GM12878 (cell line): ENCODE data around the gene GLYAT. TPM values are rescaled to one million over a fixed set of nuclear protein-coding genes. Genes with fewer than 3 reads are reported as not detected.

ENCODE experiments used
- ATAC-seq: fragments of 200-7000 bp; cut with Tn5 transposase; 3 replicates; pipeline ENCODE4 v1.9.1; 2020; ENCODE audit warnings: mild to moderate bottlenecking, moderate library complexity
- BruUV-seq: library from RNA; stranded (reverse); fragments of 400-500 nt; replicated peaks from 2 replicates; lab custom pipeline; 2021; lab: Mats Ljungman, UMichigan
- CTCF ChIA-PET: fragments of 300-600 bp; sonication (Branson Sonifier 250); formaldehyde crosslinking; extraction: SDS; loops from one replicate; lab custom pipeline; 2021; ENCODE audit warnings: inconsistent platforms; lab: Yijun Ruan, JAX
- POLR2A ChIA-PET: fragments of 350-600 bp; formaldehyde crosslinking; extraction: SDS; loops from one replicate; lab custom pipeline; 2021; ENCODE audit warnings: inconsistent platforms; lab: Charles Lee
- RAD21 ChIA-PET: fragments of 300-600 bp; sonication (Branson Sonifier 250); formaldehyde crosslinking; loops from one replicate; lab custom pipeline; 2023; ENCODE audit warnings: antibody characterized with exemption; ENCODE audit not compliant: unreplicated experiment; lab: Charles Lee
- SMC1A ChIA-PET: fragments of 300-600 bp; sonication (Branson Sonifier 250); formaldehyde crosslinking; loops from one replicate; lab custom pipeline; 2023; ENCODE audit not compliant: unreplicated experiment, uncharacterized antibody; lab: Charles Lee
- DNase-seq: peaks from one replicate; pipeline ENCODE4 v3.0.0-alpha.2; 2011; ENCODE audit warnings: low read depth, low spot score
- FAIRE-seq: peaks from 3 replicates; lab custom pipeline; 2011; peaks lifted over from hg19 to GRCh38; lab: Jason Lieb, UNC
- H2AFZ ChIP-seq: 2 replicates; pipeline ENCODE4 v1.6.0; 2011; ENCODE audit warnings: low read depth, low read length, control low read depth; ENCODE audit not compliant: control insufficient read depth
- H3K27ac ChIP-seq: 2 replicates; pipeline ENCODE4 v1.5.1; 2011; ENCODE audit warnings: control low read depth; ENCODE audit not compliant: control insufficient read depth, insufficient read depth
- H3K27me3 ChIP-seq, 2 experiments: replicated peaks in 1 of 2; 2 replicates each; pipeline versions ENCODE4 v1.6.0 to v1.6.1; 2011; ENCODE audit warnings: low read length in 1 of 2; ENCODE audit not compliant: control insufficient read depth in 2 of 2, insufficient read depth in 2 of 2
- H3K36me3 ChIP-seq, 2 experiments: 2 replicates each; pipeline ENCODE4 v1.5.1; 2011; ENCODE audit warnings: low read length in 1 of 2; ENCODE audit not compliant: control insufficient read depth in 2 of 2, insufficient read depth in 2 of 2
- H3K4me1 ChIP-seq: 2 replicates; pipeline ENCODE4 v1.6.1; 2011; ENCODE audit warnings: mild to moderate bottlenecking, low read length, moderate library complexity, mixed read lengths; ENCODE audit not compliant: control insufficient read depth, insufficient read depth
- H3K4me2 ChIP-seq: 2 replicates; pipeline ENCODE4 v1.6.0; 2011; ENCODE audit warnings: control low read depth; ENCODE audit not compliant: control insufficient read depth, insufficient read depth
- H3K4me3 ChIP-seq: fragments of 200-600 bp; sonication (generic); 2 replicates; pipeline ENCODE4 v1.5.1; 2016
- H3K79me2 ChIP-seq: 2 replicates; pipeline ENCODE4 v1.6.0; 2011; ENCODE audit warnings: low read length; ENCODE audit not compliant: control insufficient read depth, insufficient read depth
- H3K9ac ChIP-seq: 2 replicates; pipeline ENCODE4 v1.8.0; 2011; ENCODE audit warnings: low read length, control low read depth, mixed read lengths; ENCODE audit not compliant: control insufficient read depth, insufficient read depth
- H3K9me3 ChIP-seq: replicated peaks from 3 replicates; pipeline ENCODE4 v1.5.1; 2011; ENCODE audit warnings: mild to moderate bottlenecking, low read length; ENCODE audit not compliant: control insufficient read depth, insufficient read depth
- H4K20me1 ChIP-seq: 2 replicates; pipeline ENCODE4 v1.6.0; 2011; ENCODE audit not compliant: control insufficient read depth, insufficient read depth
- ASH2L ChIP-seq: fragments of 300-600, 200-600 bp; sonication (generic); IDR thresholded peaks from 2 replicates; pipeline ENCODE4 v1.6.1; 2017; ENCODE audit warnings: low read depth, mild to moderate bottlenecking, borderline replicate concordance
- BHLHE40 ChIP-seq, 2 experiments: fragments of 450-650 bp in 1 of 2; IDR thresholded peaks; 2 replicates each; pipeline ENCODE4 v1.6.1; 2011 to 2017; ENCODE audit warnings: low read depth in 2 of 2, borderline replicate concordance in 1 of 2, improper control_type of control experiment in 1 of 2, low read length in 1 of 2, mild to moderate bottlenecking in 1 of 2
- CUX1 ChIP-seq: IDR thresholded peaks from 2 replicates; pipeline ENCODE4 v1.6.1; 2012; ENCODE audit warnings: improper control_type of control experiment, low read depth, low read length; ENCODE audit not compliant: insufficient replicate concordance
- E2F4 ChIP-seq: IDR thresholded peaks from 2 replicates; pipeline ENCODE4 v1.6.1; 2012; ENCODE audit warnings: low read depth, low read length, improper control_type of control experiment
- ESRRA ChIP-seq: IDR thresholded peaks from 2 replicates; pipeline ENCODE4 v1.6.1; 2012; ENCODE audit warnings: mild to moderate bottlenecking, low read length, improper control_type of control experiment
- FOXM1 ChIP-seq: IDR thresholded peaks from 2 replicates; pipeline ENCODE4 v1.6.1; 2012; ENCODE audit warnings: low read depth, mild to moderate bottlenecking, inconsistent platforms, low read length, moderate library complexity
- HDAC6 ChIP-seq: fragments of 200-600 bp; sonication (generic); IDR thresholded peaks from one replicate; pipeline ENCODE4 v1.8.0; 2017; ENCODE audit warnings: antibody characterized with exemption; ENCODE audit not compliant: unreplicated experiment
- IRF4 ChIP-seq: IDR thresholded peaks from 2 replicates; pipeline ENCODE4 v1.6.1; 2011; ENCODE audit warnings: low read depth, low read length
- NFYA ChIP-seq: IDR thresholded peaks from 2 replicates; pipeline ENCODE4 v1.6.1; 2011; ENCODE audit warnings: low read depth, mild to moderate bottlenecking, low read length, improper control_type of control experiment, borderline replicate concordance
- NRF1 ChIP-seq: conservative IDR thresholded peaks from 2 replicates; pipeline ENCODE4 v1.6.1; 2011; ENCODE audit warnings: mild to moderate bottlenecking, low read depth, low read length, improper control_type of control experiment
- SKIL ChIP-seq: fragments of 450-650 bp; IDR thresholded peaks from 2 replicates; pipeline ENCODE4 v1.6.1; 2017; ENCODE audit warnings: mild to moderate bottlenecking, low read depth, inconsistent platforms; ENCODE audit not compliant: poor library complexity, severe bottlenecking
- SMAD1 ChIP-seq: fragments of 450-650 bp; IDR thresholded peaks from 2 replicates; pipeline ENCODE4 v1.6.1; 2018; ENCODE audit warnings: mild to moderate bottlenecking, low read depth; ENCODE audit not compliant: partially characterized antibody
- SPI1 ChIP-seq: IDR thresholded peaks from 2 replicates; pipeline ENCODE4 v1.6.1; 2011; ENCODE audit warnings: low read depth, mild to moderate bottlenecking, low read length, moderate library complexity, borderline replicate concordance; ENCODE audit not compliant: insufficient read depth
- TCF3 ChIP-seq: IDR thresholded peaks from 2 replicates; pipeline ENCODE4 v1.6.1; 2012; ENCODE audit warnings: low read depth, mild to moderate bottlenecking, low read length, borderline replicate concordance; ENCODE audit not compliant: insufficient read depth
- whole genome bisulfite sequencing: methylation state at CpG from one replicate; pipeline ENCODE4 v1.1.6; 2016; ENCODE audit warnings: low lambda C conversion rate; ENCODE audit not compliant: insufficient replicate concordance, insufficient coverage; ENCODE audit errors: missing lambda C conversion rate; 5-methylcytosine and 5-hydroxymethylcytosine counted together
- in situ Hi-C: fragments of 300-500 bp; cut with MboI; formaldehyde crosslinking; loops from 9 replicates; pipeline ENCODE4 v1.14.3; 2018; ENCODE audit warnings: mixed read lengths
- intact Hi-C: fragments of 100-400 bp; cut with micrococcal nuclease; formaldehyde crosslinking; loops from one replicate; pipeline ENCODE4 v1.14.2; 2022; ENCODE audit not compliant: unreplicated experiment
- polyA plus RNA-seq, 11 experiments: library from polyadenylated mRNA; depleted of rRNA in 4 of 11; unstranded in 6 of 11; stranded (reverse) in 5 of 11; fragments of >200 nt; fragmentation: Nextera tagmentation in 4 of 11; fragmentation: Illumina TruSeq in 1 of 11; extraction: Ambion mirVana in 4 of 11; extraction: Trizol in 1 of 11; gene quantifications; 1 replicate in 1 of 11; 2 replicates in 10 of 11; pipeline versions ENCODE4 v1.2.1 to v1.2.3, GENCODE V29; 2011 to 2016; ENCODE audit warnings: inconsistent platforms in 2 of 11, missing spikeins in 2 of 11, low read depth in 1 of 11
- total RNA-seq, 4 experiments: library from RNA; depleted of rRNA in 3 of 4; stranded (reverse); fragments of >200 nt in 3 of 4; fragmentation: Illumina TruSeq in 1 of 4; extraction: Trizol in 1 of 4; gene quantifications; 2 replicates each; pipeline versions ENCODE4 v1.2.1 to v1.2.3, GENCODE V29; 2013 to 2021

GLYAT gene
- total and polyA plus RNA-seq, 10 of the 15 experiments (the other 5 are each of a cell fraction or from before 2014, with no cell fraction given): 0.18 TPM; not detected in 9

- no peaks in the 10 kb centered on the region for H3K79me2 ChIP-seq
- H3K27me3 ChIP-seq: no peaks in the 10 kb centered on the region
- BruUV-seq: no TSS peak
- no peak overlapping the region for H3K9ac ChIP-seq
- FAIRE-seq (no peak), DNase-seq (no peak), ATAC-seq (no peak)
- ChIA-PET POLR2A (no interaction called here), RAD21 (no interaction called here), SMC1A (no interaction called here), CTCF (interaction anchor here (0.6 kb wide), 1 partner anchor 60 kb away, joined by 3 read pairs; no protein-coding TSS in a partner anchor)
- intact Hi-C loops: no loop called here
- WGBS: 0% methylated on average over 1 of the region's 1 CpG
- in situ Hi-C loops: no loop called here
- H3K4me1 ChIP-seq: no peaks in the 10 kb centered on the region
- no peaks in the 10 kb centered on the region for H4K20me1 ChIP-seq
- no peak overlapping the region for H3K27ac ChIP-seq
- H3K4me3 ChIP-seq: no peak overlapping the region
- no peak overlapping the region for H2AFZ ChIP-seq
- no peaks in the 10 kb centered on the region for H3K36me3 ChIP-seq
- no peaks in the 10 kb centered on the region for H3K9me3 ChIP-seq
- no peak overlapping the region for H3K4me2 ChIP-seq
- TF ChIP-seq NRF1 (no peak), SMAD1 (no peak), TCF3 (no peak), IRF4 (no peak), ASH2L (no peak), HDAC6 (no peak), CUX1 (no peak), NFYA (no peak), SKIL (no peak), BHLHE40 (IDR thresholded peaks at IDR 0.05; ENCODE audit: borderline replicate concordance in 1 of 2, low read depth in 2 of 2, low read length in 1 of 2) (no peak), FOXM1 (no peak), SPI1 (no peak), E2F4 (no peak), ESRRA (no peak)
Measured at GRCh38 chr11:58712531-58712930, 19.2 kb downstream of the GLYAT start.
